Vagina (tissue), 2 donors: Measurements from ENCODE around the gene KRT71.

Experiments
- POLR2A ChIP-seq, 2 donors: fragments of 450-650 bp; IDR thresholded peaks; one replicate each; pipeline ENCODE4 v1.6.1; 2017; ENCODE audit warnings: antibody characterized with exemption in 2 of 2, mild to moderate bottlenecking in 2 of 2, moderate library complexity in 2 of 2
- POLR2AphosphoS5 ChIP-seq, 2 donors: sonication (generic); formaldehyde crosslinking; IDR thresholded peaks; one replicate each; pipeline ENCODE4 v1.9.0; 2017; ENCODE audit warnings: antibody characterized with exemption in 2 of 2, mild to moderate bottlenecking in 2 of 2, low read depth in 1 of 2; ENCODE audit not compliant: insufficient read depth in 1 of 2
- TF ChIP-seq, protein P1 (sequence below), 3 experiments: fragments of 450-650 bp in 2 of 3; fragments of 200-600 bp in 1 of 3; sonication (generic) in 1 of 3; IDR thresholded peaks; one replicate each; pipeline ENCODE4 v1.5.1; 2017 to 2019; ENCODE audit warnings: antibody characterized with exemption in 3 of 3, mild to moderate bottlenecking in 2 of 3, moderate library complexity in 2 of 3

GRCh38 chr12:52573743-52574142 lies 20.8 kb upstream of the KRT71 start, which contains the start of gene KRT74:
- TF ChIP-seq, protein P1, sequence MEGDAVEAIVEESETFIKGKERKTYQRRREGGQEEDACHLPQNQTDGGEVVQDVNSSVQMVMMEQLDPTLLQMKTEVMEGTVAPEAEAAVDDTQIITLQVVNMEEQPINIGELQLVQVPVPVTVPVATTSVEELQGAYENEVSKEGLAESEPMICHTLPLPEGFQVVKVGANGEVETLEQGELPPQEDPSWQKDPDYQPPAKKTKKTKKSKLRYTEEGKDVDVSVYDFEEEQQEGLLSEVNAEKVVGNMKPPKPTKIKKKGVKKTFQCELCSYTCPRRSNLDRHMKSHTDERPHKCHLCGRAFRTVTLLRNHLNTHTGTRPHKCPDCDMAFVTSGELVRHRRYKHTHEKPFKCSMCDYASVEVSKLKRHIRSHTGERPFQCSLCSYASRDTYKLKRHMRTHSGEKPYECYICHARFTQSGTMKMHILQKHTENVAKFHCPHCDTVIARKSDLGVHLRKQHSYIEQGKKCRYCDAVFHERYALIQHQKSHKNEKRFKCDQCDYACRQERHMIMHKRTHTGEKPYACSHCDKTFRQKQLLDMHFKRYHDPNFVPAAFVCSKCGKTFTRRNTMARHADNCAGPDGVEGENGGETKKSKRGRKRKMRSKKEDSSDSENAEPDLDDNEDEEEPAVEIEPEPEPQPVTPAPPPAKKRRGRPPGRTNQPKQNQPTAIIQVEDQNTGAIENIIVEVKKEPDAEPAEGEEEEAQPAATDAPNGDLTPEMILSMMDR (IDR thresholded peaks at IDR 0.05), result no peak
- TF ChIP-seq POLR2A (IDR thresholded peaks at IDR 0.05), result no peak
- no peak for TF ChIP-seq POLR2AphosphoS5 (IDR thresholded peaks at IDR 0.05; ENCODE audit: insufficient read depth in 1 of 2, low read depth in 1 of 2)
